K562 (cell line): Measurements from ENCODE around the gene LMNTD2. TPM values are rescaled to one million over a fixed set of nuclear protein-coding genes. Genes with fewer than 3 reads are reported as not detected.

Source experiments
- ATAC-seq: fragments of 200-7000 bp; cut with Tn5 transposase; 3 replicates; pipeline ENCODE4 v1.9.1; 2020; ENCODE audit warnings: moderate library complexity
- BruUV-seq: library from RNA; stranded (reverse); fragments of 400-500 nt; replicated peaks from 2 replicates; lab custom pipeline; 2021; lab: Mats Ljungman, UMichigan
- CTCF ChIA-PET: fragments of 300-600 bp; formaldehyde crosslinking; extraction: SDS; loops from one replicate; lab custom pipeline; 2021; ENCODE audit warnings: low intra/inter-chr PET ratio; lab: Yijun Ruan, JAX
- POLR2A ChIA-PET: fragments of 300-600, 350-650 bp; sonication (Branson Sonifier 250); formaldehyde crosslinking; extraction: SDS; loops from one replicate; lab custom pipeline; 2021; ENCODE audit warnings: antibody characterized with exemption, inconsistent platforms; lab: Yijun Ruan, JAX
- DNase-seq, 4 experiments: peaks; one replicate each; pipeline versions ENCODE4 v3.0.0 to v3.0.0-alpha.2; 2011 to 2018; ENCODE audit warnings: low spot score in 3 of 4, mixed read lengths in 3 of 4; ENCODE audit errors: extremely low read depth in 1 of 4
- FAIRE-seq: peaks from 2 replicates; lab custom pipeline; 2011; peaks lifted over from hg19 to GRCh38; lab: Jason Lieb, UNC
- H2AFZ ChIP-seq: 2 replicates; pipeline ENCODE4 v1.6.0; 2011; ENCODE audit warnings: low read depth, low read length, control low read depth, inconsistent platforms
- H3K27ac ChIP-seq: fragments of 200-600 bp; 3 replicates; pipeline ENCODE4 v1.8.0; 2011; ENCODE audit warnings: low read depth, mild to moderate bottlenecking, control low read depth, inconsistent platforms, low read length, moderate library complexity, mixed read lengths; ENCODE audit errors: extremely low read depth
- H3K27me3 ChIP-seq, 2 experiments: fragments of 300-600 bp in 1 of 2; 2 replicates in 1 of 2; 3 replicates in 1 of 2; pipeline versions ENCODE4 v1.6.0 to v1.8.0; 2011; ENCODE audit warnings: inconsistent platforms in 2 of 2, low read length in 2 of 2, mild to moderate bottlenecking in 1 of 2, mixed read lengths in 1 of 2, moderate library complexity in 1 of 2; ENCODE audit not compliant: control insufficient read depth in 2 of 2, insufficient read depth in 2 of 2
- H3K36me3 ChIP-seq: fragments of 300-600 bp; 3 replicates; pipeline ENCODE4 v1.8.0; 2011; ENCODE audit warnings: mild to moderate bottlenecking, low read length, inconsistent platforms; ENCODE audit not compliant: control insufficient read depth, insufficient read depth
- H3K4me1 ChIP-seq, 2 experiments: fragments of 200-600 bp in 1 of 2; replicated peaks in 1 of 2; 2 replicates in 1 of 2; 3 replicates in 1 of 2; pipeline versions ENCODE4 v1.5.1 to v1.8.0; 2011; ENCODE audit warnings: inconsistent platforms in 2 of 2, low read length in 2 of 2, mild to moderate bottlenecking in 1 of 2, mixed read lengths in 1 of 2, moderate library complexity in 1 of 2; ENCODE audit not compliant: control insufficient read depth in 2 of 2, insufficient read depth in 2 of 2
- H3K4me2 ChIP-seq: 2 replicates; pipeline ENCODE4 v1.6.1; 2011; ENCODE audit warnings: low read length, control low read depth, inconsistent platforms, mixed read lengths; ENCODE audit not compliant: insufficient read depth
- H3K4me3 ChIP-seq: fragments of 200-600 bp; sonication (generic), shearing (Covaris generic); 2 replicates; pipeline ENCODE4 v1.5.1; 2016; ENCODE audit warnings: control low read depth, inconsistent platforms
- H3K79me2 ChIP-seq: fragments of 200-600 bp; 3 replicates; pipeline ENCODE4 v1.8.0; 2011; ENCODE audit warnings: low read length, inconsistent platforms; ENCODE audit not compliant: control insufficient read depth, insufficient read depth
- H3K9ac ChIP-seq, 2 experiments: 2 replicates each; pipeline versions ENCODE4 v1.6.0 to v1.6.1; 2011; ENCODE audit warnings: low read depth in 2 of 2, low read length in 2 of 2, control low read depth in 1 of 2, inconsistent platforms in 1 of 2, mild to moderate bottlenecking in 1 of 2, mixed read lengths in 1 of 2; ENCODE audit not compliant: insufficient read depth in 1 of 2
- H3K9me1 ChIP-seq: one replicate; pipeline ENCODE4 v1.6.0; 2011; ENCODE audit warnings: inconsistent platforms, mild to moderate bottlenecking, low read length, moderate library complexity; ENCODE audit not compliant: control insufficient read depth, insufficient read depth
- H3K9me3 ChIP-seq: replicated peaks from 2 replicates; pipeline ENCODE4 v1.5.1; 2011; ENCODE audit warnings: low read depth, low read length, inconsistent platforms; ENCODE audit not compliant: control insufficient read depth, insufficient read depth
- H4K20me1 ChIP-seq: replicated peaks from 2 replicates; pipeline ENCODE4 v1.6.1; 2011; ENCODE audit warnings: low read length, inconsistent platforms, mixed read lengths; ENCODE audit not compliant: control insufficient read depth, insufficient read depth
- ASH1L ChIP-seq: fragments of 450-650 bp; IDR thresholded peaks from 2 replicates; pipeline ENCODE4 v1.6.1; 2018; ENCODE audit warnings: borderline replicate concordance, mild to moderate bottlenecking, low read depth; ENCODE audit not compliant: partially characterized antibody
- ELK1 ChIP-seq: sonication (generic); formaldehyde crosslinking; IDR thresholded peaks from 2 replicates; pipeline ENCODE4 v1.8.1; 2022; ENCODE audit warnings: missing genetic modification reagents
- FUS ChIP-seq: fragments of 200-400 bp; formaldehyde crosslinking; optimal IDR thresholded peaks from 2 replicates; pipeline ENCODE3; 2017; ENCODE audit warnings: low read depth, low read length
- PATZ1 ChIP-seq: fragments of 250-450 bp; sonication (Bioruptor Pico); IDR thresholded peaks from 2 replicates; pipeline ENCODE4 v1.5.0; 2020; ENCODE audit warnings: mild to moderate bottlenecking, borderline replicate concordance
- RB1 ChIP-seq: fragments of 450-650 bp; IDR thresholded peaks from 2 replicates; pipeline ENCODE4 v1.6.1; 2017; ENCODE audit warnings: low read depth, mild to moderate bottlenecking
- ZBTB40 ChIP-seq, 2 experiments: fragments of 450-650 bp in 1 of 2; sonication (generic) in 1 of 2; formaldehyde crosslinking in 1 of 2; IDR thresholded peaks; 2 replicates each; pipeline versions ENCODE4 v1.7.1 to v1.9.0; 2016 to 2022; ENCODE audit warnings: inconsistent platforms in 1 of 2, mild to moderate bottlenecking in 1 of 2, missing genetic modification reagents in 1 of 2
- ZNF77 ChIP-seq: fragments of 250-450 bp; sonication (Bioruptor Pico); IDR thresholded peaks from 2 replicates; pipeline ENCODE4 v1.5.0; 2020
- WGBS: fragments of 100-300 bp; shearing (Covaris generic); methylation state at CpG from one replicate; pipeline ENCODE4 v1.1.6; 2016; ENCODE audit warnings: low coverage, mixed read lengths; ENCODE audit not compliant: insufficient coverage; ENCODE audit errors: missing lambda C conversion rate; 5-methylcytosine and 5-hydroxymethylcytosine counted together
- in situ Hi-C: fragments of 300-500 bp; cut with MboI; formaldehyde crosslinking; loops from 4 replicates; pipeline ENCODE4 v1.15.0; 2018; ENCODE audit warnings: inconsistent platforms, mixed read lengths
- intact Hi-C: fragments of 100-400 bp; cut with micrococcal nuclease; formaldehyde crosslinking; loops from 2 replicates; pipeline ENCODE4 v1.14.2; 2022
- polyA plus RNA-seq, 8 experiments: library from polyadenylated mRNA; depleted of rRNA in 4 of 8; stranded (reverse) in 5 of 8; unstranded in 3 of 8; fragments of >200 nt; fragmentation: Nextera tagmentation in 2 of 8; fragmentation: Illumina TruSeq in 1 of 8; extraction: Ambion mirVana in 2 of 8; extraction: Trizol in 1 of 8; gene quantifications; 2 replicates each; pipeline versions ENCODE4 v1.2.1 to v1.2.3, GENCODE V29; 2011 to 2014; ENCODE audit warnings: inconsistent platforms in 1 of 8, missing spikeins in 1 of 8
- total RNA-seq, 7 experiments: library from RNA; depleted of rRNA in 6 of 7; stranded (reverse); fragments of >200 nt in 6 of 7; fragmentation: Illumina TruSeq in 2 of 7; extraction: Trizol in 2 of 7; gene quantifications; 2 replicates each; pipeline versions ENCODE4 v1.2.1 to v1.2.3, GENCODE V29; 2011 to 2021; ENCODE audit warnings: low replicate concordance in 1 of 7

The LMNTD2 gene
- total and polyA plus RNA-seq, 9 of the 15 experiments (the other 6 are each of a cell fraction or from before 2014, with no cell fraction given), result 0.48 to 4.2 (median 1.5) TPM; not detected in 3

- no peak for TF ChIP-seq PATZ1 (CRISPR knock-in tag)
- TF ChIP-seq, all 486 proteins: peak for 11
These were observed 8.9 kb downstream of the LMNTD2 start (continued) for GRCh38 chr11:551596-551995.

- Histone ChIP-seq H3K79me2 (no peaks in the 10 kb centered on the region), H3K9ac (peak overlapping the region; percentile 41 to 88), H3K4me2 (peak overlapping the region; percentile 25; the same call in 1 of the 2 replicates), H3K9me3 (no peaks in the 10 kb centered on the region), H3K9me1 (no peaks in the 10 kb centered on the region), H3K27me3 (no peaks in the 10 kb centered on the region), H2AFZ (peak overlapping the region; percentile 79), H4K20me1 (no peaks in the 10 kb centered on the region), H3K27ac (peak overlapping the region; percentile 25; the same call in 1 of the 3 replicates), H3K4me3 (no peak overlapping the region), H3K4me1 (peaks cover 13 to 72% of the 10 kb centered on the region in 2 experiments; a peak in 4 of 5 replicates), H3K36me3 (no peaks in the 10 kb centered on the region)
- DNase-seq, result no peak
- FAIRE-seq, result no peak
- CTCF ChIA-PET, result no interaction called here
- BruUV-seq, result no TSS peak
- 72% methylated on average over 10 of the region's 16 CpGs for WGBS
- in situ Hi-C loops, result no loop called here
- intact Hi-C loops, result loop anchor here (5.0 to 10.0 kb wide), 3 partner anchors 64 to 176 kb away; partner anchors contain the start of genes DEAF1, IRF7 and TMEM80
- peak; percentile 23 for ATAC-seq
- POLR2A ChIA-PET, result interaction anchor here (0.7 to 2.1 kb wide), 6 partner anchors 9 to 592 kb away, joined by 3 to 8 read pairs (median 5); partner anchors contain the start of genes LMNTD2, PHRF1 and RASSF7
- TF ChIP-seq ASH1L (no peak), FUS (no peak), ELK1 (CRISPR knock-in tag) (no peak), ZBTB40 (IDR thresholded peaks at IDR 0.05) (no peak), ZBTB40 (CRISPR knock-in tag; IDR thresholded peaks at IDR 0.05) (no peak), RB1 (no peak), ZNF77 (CRISPR knock-in tag) (no peak)
These were observed 9.4 kb downstream of the LMNTD2 start for GRCh38 chr11:551131-551530.
